HepG2 (cell line): ENCODE data around the gene SKIL. TPM values are rescaled to one million over a fixed set of nuclear protein-coding genes. Genes with fewer than 3 reads are reported as not detected.
A peak's percentile ranks its signal among the peaks of the same experiment; 100 is the strongest.

Experiments
- GTF2F1 ChIP-seq: fragments of 150-350 bp; IDR thresholded peaks from 2 replicates; pipeline ENCODE4 v1.6.1; 2014; ENCODE audit warnings: low read length
- LCORL ChIP-seq, 2 experiments: fragments of 450-650 bp in 1 of 2; sonication (generic) in 1 of 2; formaldehyde crosslinking in 1 of 2; IDR thresholded peaks; 2 replicates each; pipeline versions ENCODE4 v1.5.0 to v1.6.1; 2017 to 2020; ENCODE audit warnings: antibody characterized with exemption in 1 of 2, missing genetic modification reagents in 1 of 2
- MAFF ChIP-seq: IDR thresholded peaks from 2 replicates; pipeline ENCODE4 v1.6.1; 2011; ENCODE audit warnings: low read depth, low read length, improper control_type of control experiment
- MED8 ChIP-seq: sonication (generic); formaldehyde crosslinking; IDR thresholded peaks from 2 replicates; pipeline ENCODE4 v1.8.1; 2023; ENCODE audit warnings: mild to moderate bottlenecking, missing genetic modification reagents; ENCODE audit not compliant: insufficient replicate concordance
- MYNN ChIP-seq: sonication (generic); formaldehyde crosslinking; IDR thresholded peaks from 2 replicates; pipeline ENCODE4 v1.4.0; 2020; ENCODE audit warnings: mild to moderate bottlenecking, low read depth, missing genetic modification reagents
- MYPOP ChIP-seq: sonication (generic); formaldehyde crosslinking; IDR thresholded peaks from 2 replicates; pipeline ENCODE4 v1.8.1; 2023; ENCODE audit warnings: mild to moderate bottlenecking, moderate library complexity, missing genetic modification reagents
- PAF1 ChIP-seq: IDR thresholded peaks from 2 replicates; pipeline ENCODE4 v1.6.1; 2016; ENCODE audit warnings: missing genetic modification reagents, missing compliant biosample characterization
- SP5 ChIP-seq: IDR thresholded peaks from 2 replicates; pipeline ENCODE4 v1.6.1; 2016; ENCODE audit warnings: low read depth, borderline replicate concordance
- ZNF281 ChIP-seq: sonication (generic); formaldehyde crosslinking; IDR thresholded peaks from 2 replicates; pipeline ENCODE4 v1.4.0; 2020; ENCODE audit warnings: missing genetic modification reagents, borderline replicate concordance
- ZNF883 ChIP-seq: sonication (generic); formaldehyde crosslinking; IDR thresholded peaks from 2 replicates; pipeline ENCODE4 v1.5.1; 2020; ENCODE audit warnings: mild to moderate bottlenecking, missing genetic modification reagents; ENCODE audit errors: not compliant biosample characterization
- polyA plus RNA-seq, 8 experiments: library from polyadenylated mRNA; depleted of rRNA in 3 of 8; stranded (reverse) in 7 of 8; unstranded in 1 of 8; fragments of >200 nt; fragmentation: Illumina TruSeq in 4 of 8; extraction: Trizol in 4 of 8; gene quantifications; 2 replicates each; pipeline versions ENCODE4 v1.2.1 to v1.2.3, GENCODE V29; 2011 to 2016; ENCODE audit warnings: low read depth in 4 of 8, missing spikeins in 1 of 8, mixed read lengths in 1 of 8; ENCODE audit not compliant: insufficient read depth in 1 of 8
- total RNA-seq, 5 experiments: library from RNA; depleted of rRNA; stranded (reverse); fragments of >200 nt; fragmentation: Illumina TruSeq; extraction: Trizol; gene quantifications; 2 replicates each; pipeline ENCODE4 v1.2.3, GENCODE V29; 2016; ENCODE audit warnings: low read depth in 1 of 5
- TF ChIP-seq, protein P1 (sequence below): sonication (generic); formaldehyde crosslinking; IDR thresholded peaks from 2 replicates; pipeline ENCODE4 v1.5.0; 2020; ENCODE audit warnings: mild to moderate bottlenecking, missing genetic modification reagents, borderline replicate concordance
- TF ChIP-seq, protein P2 (sequence below): sonication (generic); formaldehyde crosslinking; IDR thresholded peaks from 2 replicates; pipeline ENCODE4 v1.5.1; 2020; ENCODE audit warnings: mild to moderate bottlenecking, missing genetic modification reagents, borderline replicate concordance

Gene SKIL
- total and polyA plus RNA-seq, 2 of the 13 experiments (the other 11 are each of a cell fraction or from before 2014, with no cell fraction given): 5.2 to 20.7 TPM

- TF ChIP-seq ZNF281 (CRISPR knock-in tag) (peak; percentile 53; the same call in 1 of the 2 replicates), ZNF883 (peak; percentile 28), MED8 (CRISPR knock-in tag) (peak; percentile 17), LCORL (IDR thresholded peaks at IDR 0.05) (no peak), LCORL (CRISPR knock-in tag; IDR thresholded peaks at IDR 0.05) (peak; percentile 45; the same call in 1 of the 2 replicates), GTF2F1 (no peak), MYPOP (CRISPR knock-in tag) (0 out of 2 replicates have a peak, but pooled peaks have one; percentile 62), PAF1 (CRISPR knock-in tag) (no peak), MYNN (no peak), MAFF (no peak), SP5 (CRISPR knock-in tag) (peak; percentile 38; the same call in 1 of the 2 replicates)
- TF ChIP-seq, protein P1, sequence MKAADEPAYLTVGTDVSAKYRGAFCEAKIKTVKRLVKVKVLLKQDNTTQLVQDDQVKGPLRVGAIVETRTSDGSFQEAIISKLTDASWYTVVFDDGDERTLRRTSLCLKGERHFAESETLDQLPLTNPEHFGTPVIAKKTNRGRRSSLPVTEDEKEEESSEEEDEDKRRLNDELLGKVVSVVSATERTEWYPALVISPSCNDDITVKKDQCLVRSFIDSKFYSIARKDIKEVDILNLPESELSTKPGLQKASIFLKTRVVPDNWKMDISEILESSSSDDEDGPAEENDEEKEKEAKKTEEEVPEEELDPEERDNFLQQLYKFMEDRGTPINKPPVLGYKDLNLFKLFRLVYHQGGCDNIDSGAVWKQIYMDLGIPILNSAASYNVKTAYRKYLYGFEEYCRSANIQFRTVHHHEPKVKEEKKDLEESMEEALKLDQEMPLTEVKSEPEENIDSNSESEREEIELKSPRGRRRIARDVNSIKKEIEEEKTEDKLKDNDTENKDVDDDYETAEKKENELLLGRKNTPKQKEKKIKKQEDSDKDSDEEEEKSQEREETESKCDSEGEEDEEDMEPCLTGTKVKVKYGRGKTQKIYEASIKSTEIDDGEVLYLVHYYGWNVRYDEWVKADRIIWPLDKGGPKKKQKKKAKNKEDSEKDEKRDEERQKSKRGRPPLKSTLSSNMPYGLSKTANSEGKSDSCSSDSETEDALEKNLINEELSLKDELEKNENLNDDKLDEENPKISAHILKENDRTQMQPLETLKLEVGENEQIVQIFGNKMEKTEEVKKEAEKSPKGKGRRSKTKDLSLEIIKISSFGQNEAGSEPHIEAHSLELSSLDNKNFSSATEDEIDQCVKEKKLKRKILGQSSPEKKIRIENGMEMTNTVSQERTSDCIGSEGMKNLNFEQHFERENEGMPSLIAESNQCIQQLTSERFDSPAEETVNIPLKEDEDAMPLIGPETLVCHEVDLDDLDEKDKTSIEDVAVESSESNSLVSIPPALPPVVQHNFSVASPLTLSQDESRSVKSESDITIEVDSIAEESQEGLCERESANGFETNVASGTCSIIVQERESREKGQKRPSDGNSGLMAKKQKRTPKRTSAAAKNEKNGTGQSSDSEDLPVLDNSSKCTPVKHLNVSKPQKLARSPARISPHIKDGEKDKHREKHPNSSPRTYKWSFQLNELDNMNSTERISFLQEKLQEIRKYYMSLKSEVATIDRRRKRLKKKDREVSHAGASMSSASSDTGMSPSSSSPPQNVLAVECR (CRISPR knock-in tag): 0 out of 2 replicates have a peak, but pooled peaks have one; percentile 8
- TF ChIP-seq, protein P2, sequence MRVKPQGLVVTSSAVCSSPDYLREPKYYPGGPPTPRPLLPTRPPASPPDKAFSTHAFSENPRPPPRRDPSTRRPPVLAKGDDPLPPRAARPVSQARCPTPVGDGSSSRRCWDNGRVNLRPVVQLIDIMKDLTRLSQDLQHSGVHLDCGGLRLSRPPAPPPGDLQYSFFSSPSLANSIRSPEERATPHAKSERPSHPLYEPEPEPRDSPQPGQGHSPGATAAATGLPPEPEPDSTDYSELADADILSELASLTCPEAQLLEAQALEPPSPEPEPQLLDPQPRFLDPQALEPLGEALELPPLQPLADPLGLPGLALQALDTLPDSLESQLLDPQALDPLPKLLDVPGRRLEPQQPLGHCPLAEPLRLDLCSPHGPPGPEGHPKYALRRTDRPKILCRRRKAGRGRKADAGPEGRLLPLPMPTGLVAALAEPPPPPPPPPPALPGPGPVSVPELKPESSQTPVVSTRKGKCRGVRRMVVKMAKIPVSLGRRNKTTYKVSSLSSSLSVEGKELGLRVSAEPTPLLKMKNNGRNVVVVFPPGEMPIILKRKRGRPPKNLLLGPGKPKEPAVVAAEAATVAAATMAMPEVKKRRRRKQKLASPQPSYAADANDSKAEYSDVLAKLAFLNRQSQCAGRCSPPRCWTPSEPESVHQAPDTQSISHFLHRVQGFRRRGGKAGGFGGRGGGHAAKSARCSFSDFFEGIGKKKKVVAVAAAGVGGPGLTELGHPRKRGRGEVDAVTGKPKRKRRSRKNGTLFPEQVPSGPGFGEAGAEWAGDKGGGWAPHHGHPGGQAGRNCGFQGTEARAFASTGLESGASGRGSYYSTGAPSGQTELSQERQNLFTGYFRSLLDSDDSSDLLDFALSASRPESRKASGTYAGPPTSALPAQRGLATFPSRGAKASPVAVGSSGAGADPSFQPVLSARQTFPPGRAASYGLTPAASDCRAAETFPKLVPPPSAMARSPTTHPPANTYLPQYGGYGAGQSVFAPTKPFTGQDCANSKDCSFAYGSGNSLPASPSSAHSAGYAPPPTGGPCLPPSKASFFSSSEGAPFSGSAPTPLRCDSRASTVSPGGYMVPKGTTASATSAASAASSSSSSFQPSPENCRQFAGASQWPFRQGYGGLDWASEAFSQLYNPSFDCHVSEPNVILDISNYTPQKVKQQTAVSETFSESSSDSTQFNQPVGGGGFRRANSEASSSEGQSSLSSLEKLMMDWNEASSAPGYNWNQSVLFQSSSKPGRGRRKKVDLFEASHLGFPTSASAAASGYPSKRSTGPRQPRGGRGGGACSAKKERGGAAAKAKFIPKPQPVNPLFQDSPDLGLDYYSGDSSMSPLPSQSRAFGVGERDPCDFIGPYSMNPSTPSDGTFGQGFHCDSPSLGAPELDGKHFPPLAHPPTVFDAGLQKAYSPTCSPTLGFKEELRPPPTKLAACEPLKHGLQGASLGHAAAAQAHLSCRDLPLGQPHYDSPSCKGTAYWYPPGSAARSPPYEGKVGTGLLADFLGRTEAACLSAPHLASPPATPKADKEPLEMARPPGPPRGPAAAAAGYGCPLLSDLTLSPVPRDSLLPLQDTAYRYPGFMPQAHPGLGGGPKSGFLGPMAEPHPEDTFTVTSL (CRISPR knock-in tag): no peak
Observed at GRCh38 chr3:170358042-170359010, 811 bp downstream of the SKIL start (continued).
